ENCODE measurements around the gene PHACTR1. TPM values are rescaled to one million over a fixed set of nuclear protein-coding genes. Genes with fewer than 3 reads are reported as not detected.

Gene PHACTR1
- polyA plus RNA-seq, 1 of the 3 experiments (the other 2 are of a cell fraction) = 0.12 TPM

DNA sequence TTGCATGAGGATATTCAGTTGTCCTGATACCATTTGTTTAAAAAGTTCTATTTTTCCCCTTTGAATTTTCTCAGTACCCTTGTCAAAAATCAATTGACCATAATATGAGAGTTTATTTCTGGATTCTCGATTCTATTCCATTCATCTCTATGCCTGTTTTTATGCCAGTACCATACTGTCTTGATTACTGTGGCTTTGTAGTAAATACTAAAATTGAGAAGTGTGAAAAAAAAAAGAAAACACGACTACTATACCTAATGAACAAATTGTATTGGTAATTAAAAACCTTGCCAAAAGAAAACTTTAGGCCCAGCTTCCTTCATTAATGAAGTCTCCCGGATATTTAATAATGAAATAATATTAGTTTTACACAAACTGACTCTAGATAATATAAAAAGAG lies 426.0 kb downstream of the PHACTR1 start:
- TF ChIP-seq EP300 (IDR thresholded peaks at IDR 0.05; ENCODE audit: borderline replicate concordance in 1 of 2, low read depth in 1 of 2, low read length in 1 of 2) = no peak
- TF ChIP-seq MEF2A (IDR thresholded peaks at IDR 0.05; ENCODE audit: borderline replicate concordance, low read depth) = no peak
- TF ChIP-seq, protein P1, sequence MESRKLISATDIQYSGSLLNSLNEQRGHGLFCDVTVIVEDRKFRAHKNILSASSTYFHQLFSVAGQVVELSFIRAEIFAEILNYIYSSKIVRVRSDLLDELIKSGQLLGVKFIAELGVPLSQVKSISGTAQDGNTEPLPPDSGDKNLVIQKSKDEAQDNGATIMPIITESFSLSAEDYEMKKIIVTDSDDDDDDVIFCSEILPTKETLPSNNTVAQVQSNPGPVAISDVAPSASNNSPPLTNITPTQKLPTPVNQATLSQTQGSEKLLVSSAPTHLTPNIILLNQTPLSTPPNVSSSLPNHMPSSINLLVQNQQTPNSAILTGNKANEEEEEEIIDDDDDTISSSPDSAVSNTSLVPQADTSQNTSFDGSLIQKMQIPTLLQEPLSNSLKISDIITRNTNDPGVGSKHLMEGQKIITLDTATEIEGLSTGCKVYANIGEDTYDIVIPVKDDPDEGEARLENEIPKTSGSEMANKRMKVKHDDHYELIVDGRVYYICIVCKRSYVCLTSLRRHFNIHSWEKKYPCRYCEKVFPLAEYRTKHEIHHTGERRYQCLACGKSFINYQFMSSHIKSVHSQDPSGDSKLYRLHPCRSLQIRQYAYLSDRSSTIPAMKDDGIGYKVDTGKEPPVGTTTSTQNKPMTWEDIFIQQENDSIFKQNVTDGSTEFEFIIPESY (IDR thresholded peaks at IDR 0.05; ENCODE audit: borderline replicate concordance, low read depth) = no peak
- no peak for TF ChIP-seq ELF1 (IDR thresholded peaks at IDR 0.05)
- TF ChIP-seq FOXM1 (IDR thresholded peaks at IDR 0.05; ENCODE audit: low read depth) = no peak
- TF ChIP-seq FOSL2 (IDR thresholded peaks at IDR 0.05; ENCODE audit: borderline replicate concordance, low read depth) = no peak
- no peak for TF ChIP-seq RFX5 (IDR thresholded peaks at IDR 0.05; ENCODE audit: low read length)
- TF ChIP-seq EZH2phosphoT487 (IDR thresholded peaks at IDR 0.05; ENCODE audit: borderline replicate concordance, low read depth) = no peak
- no peak for TF ChIP-seq SMC3 (IDR thresholded peaks at IDR 0.05; ENCODE audit: low read depth, low read length)
- TF ChIP-seq RXRA (IDR thresholded peaks at IDR 0.05; ENCODE audit: borderline replicate concordance, low read depth) = no peak
- Histone ChIP-seq H3K79me2 (ENCODE audit: insufficient read depth) (no peaks in the 10 kb centered on the region), H4K20me1 (ENCODE audit: insufficient read depth) (no peaks in the 10 kb centered on the region), H3K4me2 (no peak overlapping the region), H3K4me1 (ENCODE audit: control insufficient read depth in 1 of 2, insufficient read depth in 2 of 2, low read depth in 1 of 2, low read length in 1 of 2) (no peaks in the 10 kb centered on the region; a peak in 1 of 4 replicates), H3K27me3 (ENCODE audit: insufficient read depth) (no peaks in the 10 kb centered on the region), H3K9me3 (no peaks in the 10 kb centered on the region), H3K9me2 (no peaks in the 10 kb centered on the region), H3K36me3 (replicated peaks in 1 of 2; ENCODE audit: control insufficient read depth in 1 of 2, insufficient read depth in 2 of 2, low read length in 1 of 2) (no peaks in the 10 kb centered on the region), H2AFZ (ENCODE audit: low read depth) (no peak overlapping the region), H3F3A (replicated peaks; ENCODE audit: insufficient read depth) (no peaks in the 10 kb centered on the region), H3K9ac (no peak overlapping the region), H3K27ac (ENCODE audit: low read depth in 2 of 2, low read length in 1 of 2) (no peak overlapping the region), H3K4me3 (ENCODE audit: low read depth in 2 of 2, low read length in 1 of 2) (no peak overlapping the region)
- ChIA-PET CTCF (no interaction called here), POLR2A (no interaction called here)
- DNase-seq = no peak
- WGBS (ENCODE audit: low lambda C conversion rate) = 31% methylated on average over 3 of the region's 3 CpGs

DNA sequence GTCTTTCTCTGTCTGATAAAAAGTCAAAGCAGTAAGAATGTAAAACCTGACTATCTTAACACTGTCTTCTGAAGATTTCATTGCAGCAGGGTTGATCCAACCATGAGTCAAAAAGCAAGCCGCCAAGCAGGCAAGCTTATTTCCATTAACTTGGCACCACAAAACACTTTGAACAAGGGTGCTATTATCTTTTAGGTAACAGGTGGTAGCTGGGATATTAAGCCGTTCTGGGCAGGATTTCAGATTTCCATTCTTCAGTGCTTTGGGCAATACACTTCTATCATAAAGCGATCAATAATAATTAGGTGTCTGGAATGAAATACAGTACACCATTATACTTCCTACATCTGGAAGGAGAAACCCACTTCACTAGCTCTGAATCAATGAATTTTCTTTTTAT lies 429.9 kb downstream of the PHACTR1 start:
- Histone ChIP-seq H3K9me2 (no peaks in the 10 kb centered on the region), H3K27ac (ENCODE audit: low read depth in 2 of 2, low read length in 1 of 2) (no peak overlapping the region), H3K9ac (no peak overlapping the region), H3K27me3 (ENCODE audit: insufficient read depth) (no peaks in the 10 kb centered on the region), H3K4me1 (ENCODE audit: control insufficient read depth in 1 of 2, insufficient read depth in 2 of 2, low read depth in 1 of 2, low read length in 1 of 2) (no peaks in the 10 kb centered on the region; a peak in 1 of 4 replicates), H4K20me1 (ENCODE audit: insufficient read depth) (no peaks in the 10 kb centered on the region), H3K9me3 (no peaks in the 10 kb centered on the region), H3K36me3 (replicated peaks in 1 of 2; ENCODE audit: control insufficient read depth in 1 of 2, insufficient read depth in 2 of 2, low read length in 1 of 2) (no peaks in the 10 kb centered on the region), H3K4me2 (no peak overlapping the region), H3K4me3 (ENCODE audit: low read depth in 2 of 2, low read length in 1 of 2) (no peak overlapping the region), H3K79me2 (ENCODE audit: insufficient read depth) (no peaks in the 10 kb centered on the region), H3F3A (replicated peaks; ENCODE audit: insufficient read depth) (no peaks in the 10 kb centered on the region), H2AFZ (ENCODE audit: low read depth) (no peak overlapping the region)
- CTCF ChIA-PET = interaction anchor here (1.6 kb wide), 1 partner anchor 10 kb away, joined by 4 read pairs; no protein-coding TSS in a partner anchor
- DNase-seq = no peak
- 54% methylated on average over 3 of the region's 3 CpGs for WGBS (ENCODE audit: low lambda C conversion rate)
- POLR2A ChIA-PET = no interaction called here
- TF ChIP-seq MXI1 (IDR thresholded peaks at IDR 0.05; ENCODE audit: low read depth, low read length) (no peak), POLR2AphosphoS5 (IDR thresholded peaks at IDR 0.05; ENCODE audit: low read depth, low read length) (no peak), YY1 (IDR thresholded peaks at IDR 0.05; ENCODE audit: low read depth) (no peak), USF2 (IDR thresholded peaks at IDR 0.05; ENCODE audit: borderline replicate concordance, low read depth, low read length) (no peak), FOSL2 (IDR thresholded peaks at IDR 0.05; ENCODE audit: borderline replicate concordance, low read depth) (no peak), FOXM1 (IDR thresholded peaks at IDR 0.05; ENCODE audit: low read depth) (no peak), RFX5 (IDR thresholded peaks at IDR 0.05; ENCODE audit: low read length) (no peak), RAD21 (IDR thresholded peaks at IDR 0.05; ENCODE audit: low read length) (no peak), TAF1 (IDR thresholded peaks at IDR 0.05; ENCODE audit: borderline replicate concordance, low read depth, low read length) (no peak), MEF2A (IDR thresholded peaks at IDR 0.05; ENCODE audit: borderline replicate concordance, low read depth) (no peak), RXRA (IDR thresholded peaks at IDR 0.05; ENCODE audit: borderline replicate concordance, low read depth) (no peak), SMC3 (IDR thresholded peaks at IDR 0.05; ENCODE audit: low read depth, low read length) (no peak), GABPA (IDR thresholded peaks at IDR 0.05; ENCODE audit: low read depth) (no peak), PBX3 (IDR thresholded peaks at IDR 0.05) (no peak)
- TF ChIP-seq, protein P2, sequence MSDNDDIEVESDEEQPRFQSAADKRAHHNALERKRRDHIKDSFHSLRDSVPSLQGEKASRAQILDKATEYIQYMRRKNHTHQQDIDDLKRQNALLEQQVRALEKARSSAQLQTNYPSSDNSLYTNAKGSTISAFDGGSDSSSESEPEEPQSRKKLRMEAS (IDR thresholded peaks at IDR 0.05; ENCODE audit: low read depth) = no peak
- TF ChIP-seq, protein P3, sequence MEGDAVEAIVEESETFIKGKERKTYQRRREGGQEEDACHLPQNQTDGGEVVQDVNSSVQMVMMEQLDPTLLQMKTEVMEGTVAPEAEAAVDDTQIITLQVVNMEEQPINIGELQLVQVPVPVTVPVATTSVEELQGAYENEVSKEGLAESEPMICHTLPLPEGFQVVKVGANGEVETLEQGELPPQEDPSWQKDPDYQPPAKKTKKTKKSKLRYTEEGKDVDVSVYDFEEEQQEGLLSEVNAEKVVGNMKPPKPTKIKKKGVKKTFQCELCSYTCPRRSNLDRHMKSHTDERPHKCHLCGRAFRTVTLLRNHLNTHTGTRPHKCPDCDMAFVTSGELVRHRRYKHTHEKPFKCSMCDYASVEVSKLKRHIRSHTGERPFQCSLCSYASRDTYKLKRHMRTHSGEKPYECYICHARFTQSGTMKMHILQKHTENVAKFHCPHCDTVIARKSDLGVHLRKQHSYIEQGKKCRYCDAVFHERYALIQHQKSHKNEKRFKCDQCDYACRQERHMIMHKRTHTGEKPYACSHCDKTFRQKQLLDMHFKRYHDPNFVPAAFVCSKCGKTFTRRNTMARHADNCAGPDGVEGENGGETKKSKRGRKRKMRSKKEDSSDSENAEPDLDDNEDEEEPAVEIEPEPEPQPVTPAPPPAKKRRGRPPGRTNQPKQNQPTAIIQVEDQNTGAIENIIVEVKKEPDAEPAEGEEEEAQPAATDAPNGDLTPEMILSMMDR (IDR thresholded peaks at IDR 0.05) = no peak

Measured in SK-N-SH (cell line).